OCI-LY3 (cell line): ENCODE data around the gene SF3B5.

Experiments
- H2AFZ ChIP-seq: fragments of 200-600, 300-600 bp; shearing (Covaris generic); 2 replicates; pipeline ENCODE4 v1.6.0; 2014; ENCODE audit warnings: antibody characterized with exemption, low read depth, low read length
- H3K27ac ChIP-seq: fragments of 200-600, 300-600 bp; sonication (generic); 2 replicates; pipeline ENCODE4 v1.5.1; 2014; ENCODE audit warnings: mild to moderate bottlenecking, low read length, moderate library complexity, mixed read lengths
- H3K27me3 ChIP-seq: fragments of 200-600, 300-600 bp; sonication (generic); 2 replicates; pipeline ENCODE4 v1.6.1; 2014; ENCODE audit warnings: low read depth, low read length, mixed read lengths
- H3K36me3 ChIP-seq: fragments of 200-600, 300-600 bp; sonication (generic); replicated peaks from 2 replicates; pipeline ENCODE3; 2014; ENCODE audit warnings: low read depth, low read length, mixed read lengths
- H3K4me1 ChIP-seq: fragments of 300-600, 200-600 bp; sonication (generic); 2 replicates; pipeline ENCODE4 v1.6.1; 2014; ENCODE audit warnings: low read length, mixed read lengths
- H3K4me2 ChIP-seq: fragments of 200-600, 300-600 bp; sonication (generic); 2 replicates; pipeline ENCODE4 v1.6.1; 2014; ENCODE audit warnings: low read length, mixed read lengths
- H3K4me3 ChIP-seq: fragments of 300-600, 200-600 bp; sonication (generic); 2 replicates; pipeline ENCODE4 v1.5.1; 2014; ENCODE audit warnings: antibody characterized with exemption, mild to moderate bottlenecking, low read length, moderate library complexity
- H3K79me2 ChIP-seq: fragments of 300-600, 200-600 bp; shearing (Covaris generic); 2 replicates; pipeline ENCODE4 v1.6.1; 2014; ENCODE audit warnings: mild to moderate bottlenecking, low read length, mixed read lengths
- H3K9ac ChIP-seq: fragments of 300-600, 200-600 bp; shearing (Covaris generic); 2 replicates; pipeline ENCODE4 v1.6.0; 2014; ENCODE audit warnings: mild to moderate bottlenecking, low read length, moderate library complexity
- H3K9me3 ChIP-seq: fragments of 200-600, 300-600 bp; shearing (Covaris generic); 2 replicates; pipeline ENCODE4 v1.6.1; 2014; ENCODE audit warnings: low read length, mixed read lengths; ENCODE audit not compliant: insufficient read depth
- H4K20me1 ChIP-seq: fragments of 200-600, 300-600 bp; sonication (generic); 2 replicates; pipeline ENCODE4 v1.6.1; 2016; ENCODE audit warnings: low read length, mixed read lengths; ENCODE audit not compliant: insufficient read depth
- EZH2phosphoT487 ChIP-seq: fragments of 200-600 bp; shearing (Covaris generic); IDR thresholded peaks from 2 replicates; pipeline ENCODE4 v1.6.1; 2018; ENCODE audit warnings: antibody characterized with exemption, mixed run types, low read depth
- TF ChIP-seq, protein P1 (sequence below): fragments of 200-600, 300-600 bp; sonication (generic); IDR thresholded peaks from 2 replicates; pipeline ENCODE4 v1.5.1; 2014; ENCODE audit warnings: antibody characterized with exemption, low read length, low read depth

SF3B5 gene

DNA sequence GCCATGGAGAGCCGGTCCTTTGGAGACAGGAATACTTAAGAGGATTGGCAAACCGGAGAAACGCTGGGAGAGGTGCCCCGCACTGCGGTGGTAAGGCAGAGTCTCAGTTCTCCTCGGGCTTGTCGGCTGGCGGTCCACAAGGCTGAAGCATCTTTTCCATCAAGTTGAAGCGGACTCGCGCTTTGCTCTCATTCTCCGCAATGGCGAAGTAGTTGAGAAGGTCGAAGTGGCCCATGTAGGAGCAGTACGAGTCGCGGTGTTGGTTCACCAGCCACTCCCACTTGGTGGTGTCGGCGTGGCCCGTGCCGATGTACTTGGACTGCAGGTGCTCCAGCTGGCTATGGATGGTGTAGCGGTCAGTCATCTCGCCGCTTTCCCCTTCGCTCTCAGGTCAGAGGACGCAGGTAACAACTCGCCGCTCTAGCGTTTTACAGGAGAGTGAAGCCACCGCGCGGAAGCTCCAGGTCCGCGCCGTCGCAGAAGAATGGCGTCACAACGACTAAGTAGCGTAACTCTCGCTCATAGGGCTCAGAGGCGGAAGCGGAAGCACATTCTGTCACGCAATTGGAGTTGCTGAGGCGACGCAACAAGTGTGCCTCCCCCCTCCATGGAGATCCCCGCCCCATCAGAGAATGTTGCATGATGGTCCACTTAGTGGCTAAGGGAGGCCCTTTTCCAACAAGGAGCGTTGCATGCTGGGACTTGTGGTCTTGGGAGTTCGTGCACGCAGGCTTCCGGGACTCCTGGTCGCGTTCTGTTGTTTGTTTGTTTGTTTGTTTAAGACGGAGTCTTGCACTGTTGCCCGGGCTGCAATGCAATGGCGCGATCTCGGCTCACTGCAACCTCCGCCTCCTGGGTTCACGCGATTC lies at the start of gene SF3B5:
Gene SF3B5 (minus strand): TSS at position 440 of the 869 bp plus-strand sequence. CDS start 76 bp downstream, at position 364.
- Histone ChIP-seq H3K4me2 (peak within 1 kb of the TSS; percentile 82), H3K79me2 (peaks cover 26% of the 10 kb centered on the region), H3K36me3 (peaks cover 2% of the 10 kb centered on the region), H3K9me3 (no peaks in the 10 kb centered on the region), H3K4me3 (peak within 1 kb of the TSS; percentile 97), H4K20me1 (0 out of 2 replicates have a peak, but pooled peaks cover 7% of the 10 kb centered on the region), H3K27me3 (no peaks in the 10 kb centered on the region), H3K4me1 (peaks cover 12% of the 10 kb centered on the region), H3K9ac (peak within 1 kb of the TSS; percentile 82), H2AFZ (peak within 1 kb of the TSS; percentile 95), H3K27ac (peak within 1 kb of the TSS; percentile 57)
- TF ChIP-seq EZH2phosphoT487: no peak
- TF ChIP-seq, protein P1, sequence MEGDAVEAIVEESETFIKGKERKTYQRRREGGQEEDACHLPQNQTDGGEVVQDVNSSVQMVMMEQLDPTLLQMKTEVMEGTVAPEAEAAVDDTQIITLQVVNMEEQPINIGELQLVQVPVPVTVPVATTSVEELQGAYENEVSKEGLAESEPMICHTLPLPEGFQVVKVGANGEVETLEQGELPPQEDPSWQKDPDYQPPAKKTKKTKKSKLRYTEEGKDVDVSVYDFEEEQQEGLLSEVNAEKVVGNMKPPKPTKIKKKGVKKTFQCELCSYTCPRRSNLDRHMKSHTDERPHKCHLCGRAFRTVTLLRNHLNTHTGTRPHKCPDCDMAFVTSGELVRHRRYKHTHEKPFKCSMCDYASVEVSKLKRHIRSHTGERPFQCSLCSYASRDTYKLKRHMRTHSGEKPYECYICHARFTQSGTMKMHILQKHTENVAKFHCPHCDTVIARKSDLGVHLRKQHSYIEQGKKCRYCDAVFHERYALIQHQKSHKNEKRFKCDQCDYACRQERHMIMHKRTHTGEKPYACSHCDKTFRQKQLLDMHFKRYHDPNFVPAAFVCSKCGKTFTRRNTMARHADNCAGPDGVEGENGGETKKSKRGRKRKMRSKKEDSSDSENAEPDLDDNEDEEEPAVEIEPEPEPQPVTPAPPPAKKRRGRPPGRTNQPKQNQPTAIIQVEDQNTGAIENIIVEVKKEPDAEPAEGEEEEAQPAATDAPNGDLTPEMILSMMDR: no peak

DNA sequence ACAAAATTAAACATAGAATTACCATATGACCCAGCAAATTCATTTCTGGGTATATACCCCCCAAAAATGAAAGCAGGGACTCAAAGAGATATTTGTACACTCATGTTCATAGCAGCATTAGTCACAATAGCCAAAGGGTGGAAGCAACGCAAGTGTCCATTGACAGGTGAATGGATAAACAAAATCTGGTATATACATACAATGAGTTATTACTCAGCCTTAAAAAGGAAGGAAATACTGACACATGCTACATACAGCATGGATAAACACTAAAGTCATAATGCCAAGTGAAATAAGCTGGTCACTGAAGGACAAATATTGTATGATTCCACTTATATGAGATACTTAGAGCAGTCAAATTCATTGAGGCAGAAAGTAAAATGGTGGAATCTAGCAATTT lies 49.6 kb upstream of the SF3B5 start:
- TF ChIP-seq, protein P1: no peak
- no peak for TF ChIP-seq EZH2phosphoT487
- no peak overlapping the region for H3K27ac ChIP-seq
- H3K4me2 ChIP-seq: no peak overlapping the region
- H3K9me3 ChIP-seq: no peaks in the 10 kb centered on the region
- no peaks in the 10 kb centered on the region for H4K20me1 ChIP-seq
- H3K9ac ChIP-seq: no peak overlapping the region
- H3K4me1 ChIP-seq: 0 out of 2 replicates have a peak, but pooled peaks cover 5% of the 10 kb centered on the region
- no peaks in the 10 kb centered on the region for H3K79me2 ChIP-seq
- H2AFZ ChIP-seq: no peak overlapping the region
- H3K4me3 ChIP-seq: no peak overlapping the region
- 0 out of 2 replicates have a peak, but pooled peaks cover 9% of the 10 kb centered on the region for H3K27me3 ChIP-seq
- H3K36me3 ChIP-seq: no peaks in the 10 kb centered on the region

DNA sequence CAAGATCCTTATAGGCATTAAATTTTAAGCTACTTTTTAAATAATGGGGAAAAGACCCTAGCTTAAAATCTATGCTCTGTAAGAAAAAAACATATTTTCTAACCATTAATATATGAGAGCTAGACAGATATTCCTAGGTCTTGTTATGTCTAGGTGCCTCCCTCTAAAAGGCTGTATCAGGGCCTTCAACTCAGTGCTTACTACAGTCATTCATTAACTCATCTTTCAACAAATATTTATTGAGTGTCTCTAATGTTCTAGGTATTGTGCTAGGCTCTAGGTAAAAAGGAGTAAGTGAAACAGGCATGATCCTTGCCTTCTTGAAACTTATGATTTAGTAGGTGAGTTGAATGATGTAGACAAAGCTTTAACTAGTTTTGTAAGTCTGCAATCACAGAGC lies 48.5 kb upstream of the SF3B5 start:
- H3K27me3 ChIP-seq: 0 out of 2 replicates have a peak, but pooled peaks cover 3% of the 10 kb centered on the region
- H2AFZ ChIP-seq: no peak overlapping the region
- TF ChIP-seq EZH2phosphoT487: no peak
- TF ChIP-seq, protein P1: no peak
- no peaks in the 10 kb centered on the region for H4K20me1 ChIP-seq
- H3K4me2 ChIP-seq: no peak overlapping the region
- no peak overlapping the region for H3K27ac ChIP-seq
- H3K4me1 ChIP-seq: no peaks in the 10 kb centered on the region
- no peak overlapping the region for H3K9ac ChIP-seq
- H3K36me3 ChIP-seq: no peaks in the 10 kb centered on the region
- no peaks in the 10 kb centered on the region for H3K9me3 ChIP-seq
- H3K4me3 ChIP-seq: no peak overlapping the region
- H3K79me2 ChIP-seq: no peaks in the 10 kb centered on the region

DNA sequence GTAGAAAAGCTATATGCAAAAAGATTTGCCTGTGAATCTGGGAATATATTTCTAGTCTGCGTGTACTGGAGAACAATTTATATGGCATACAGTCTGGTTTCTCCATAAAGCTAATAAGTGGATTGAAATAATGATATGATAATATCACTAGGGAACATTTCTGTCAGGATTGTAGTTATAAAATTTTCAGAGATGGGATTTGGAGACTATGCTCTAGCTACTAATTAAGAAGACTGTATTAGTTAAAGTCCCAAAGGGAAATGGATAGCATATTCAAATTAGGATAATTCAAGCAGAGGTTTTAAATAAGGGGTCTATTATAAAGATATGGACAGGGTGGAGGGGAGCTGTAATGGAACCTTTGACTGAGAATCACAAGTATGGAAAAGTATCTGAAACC lies 47.7 kb upstream of the SF3B5 start:
- H4K20me1 ChIP-seq: no peaks in the 10 kb centered on the region
- no peaks in the 10 kb centered on the region for H3K79me2 ChIP-seq
- H3K4me3 ChIP-seq: no peak overlapping the region
- H3K4me1 ChIP-seq: no peaks in the 10 kb centered on the region
- no peaks in the 10 kb centered on the region for H3K36me3 ChIP-seq
- H3K9ac ChIP-seq: no peak overlapping the region
- H3K27ac ChIP-seq: no peak overlapping the region
- H3K27me3 ChIP-seq: no peaks in the 10 kb centered on the region
- H3K9me3 ChIP-seq: no peaks in the 10 kb centered on the region
- no peak overlapping the region for H2AFZ ChIP-seq
- no peak overlapping the region for H3K4me2 ChIP-seq
- TF ChIP-seq, protein P1: no peak
- no peak for TF ChIP-seq EZH2phosphoT487
